IPS-18a (cell line): ENCODE results near the gene PPP6R3.
"Not testable (repeated sequence)": the region's sequence is repeated elsewhere in the genome, so short reads cannot be mapped to it uniquely, and the experiment has no call there.

Source experiments
- H3K27ac ChIP-seq: one replicate; pipeline ENCODE4 v1.5.1; 2013; ENCODE audit warnings: low read length
- H3K27me3 ChIP-seq: one replicate; pipeline ENCODE4 v1.6.1; 2013; ENCODE audit warnings: mild to moderate bottlenecking, low read length; ENCODE audit not compliant: control insufficient read depth, insufficient read depth
- H3K36me3 ChIP-seq: one replicate; pipeline ENCODE4 v1.6.1; 2013; ENCODE audit warnings: low read depth, low read length; ENCODE audit not compliant: control insufficient read depth
- H3K4me1 ChIP-seq: one replicate; pipeline ENCODE4 v1.6.1; 2013; ENCODE audit warnings: low read depth, low read length; ENCODE audit not compliant: control insufficient read depth
- H3K4me3 ChIP-seq: one replicate; pipeline ENCODE4 v1.5.1; 2013; ENCODE audit warnings: low read length
- H3K9ac ChIP-seq: one replicate; pipeline ENCODE4 v1.6.1; 2013; ENCODE audit warnings: mild to moderate bottlenecking, low read length, moderate library complexity
- H3K9me3 ChIP-seq: one replicate; pipeline ENCODE4 v1.6.1; 2013; ENCODE audit warnings: low read depth, low read length; ENCODE audit not compliant: control insufficient read depth

The PPP6R3 gene

DNA sequence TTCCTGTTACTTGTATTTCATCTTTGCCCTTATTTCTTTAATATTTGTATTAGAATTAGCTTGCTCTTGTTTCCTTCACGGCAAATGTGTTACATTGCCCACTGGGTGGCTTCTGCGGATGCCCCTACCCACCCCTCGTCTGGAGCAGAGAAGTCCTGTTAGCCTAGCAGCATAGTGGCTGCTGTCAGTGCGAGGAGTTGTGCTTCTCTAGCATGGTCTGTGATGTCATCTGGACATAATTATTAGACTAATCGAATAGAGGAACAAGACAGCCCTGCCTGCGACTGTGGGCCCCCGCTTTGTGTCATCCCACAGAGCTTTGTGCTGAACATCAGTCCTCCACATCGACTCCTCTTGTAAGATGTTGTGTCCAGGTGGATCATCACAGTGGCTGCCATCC is 74.5 kb downstream of the PPP6R3 start:
- no peak overlapping the region for H3K9ac ChIP-seq
- no peak overlapping the region for H3K4me3 ChIP-seq
- H3K36me3 ChIP-seq, result peaks cover 21% of the 10 kb centered on the region
- no peaks in the 10 kb centered on the region for H3K9me3 ChIP-seq
- peaks cover 11% of the 10 kb centered on the region for H3K4me1 ChIP-seq
- H3K27me3 ChIP-seq, result no peaks in the 10 kb centered on the region
- H3K27ac ChIP-seq, result no peak overlapping the region

- H3K27me3 ChIP-seq, result no peaks in the 10 kb centered on the region
- no peak overlapping the region for H3K9ac ChIP-seq
- peaks cover 22% of the 10 kb centered on the region for H3K36me3 ChIP-seq
- H3K4me3 ChIP-seq, result no peak overlapping the region
- no peak overlapping the region for H3K27ac ChIP-seq
- no peaks in the 10 kb centered on the region for H3K9me3 ChIP-seq
- H3K4me1 ChIP-seq, result peaks cover 17% of the 10 kb centered on the region
These were observed 76.2 kb downstream of the PPP6R3 start for GRCh38 chr11:68536706-68537105.

GRCh38 chr11:68538025-68538424 is 77.5 kb downstream of the PPP6R3 start:
- Histone ChIP-seq H3K9me3 (no peaks in the 10 kb centered on the region), H3K4me1 (peaks cover 17% of the 10 kb centered on the region), H3K9ac (no peak overlapping the region), H3K4me3 (no peak overlapping the region), H3K27ac (no peak overlapping the region), H3K27me3 (no peaks in the 10 kb centered on the region), H3K36me3 (peaks cover 24% of the 10 kb centered on the region)

DNA sequence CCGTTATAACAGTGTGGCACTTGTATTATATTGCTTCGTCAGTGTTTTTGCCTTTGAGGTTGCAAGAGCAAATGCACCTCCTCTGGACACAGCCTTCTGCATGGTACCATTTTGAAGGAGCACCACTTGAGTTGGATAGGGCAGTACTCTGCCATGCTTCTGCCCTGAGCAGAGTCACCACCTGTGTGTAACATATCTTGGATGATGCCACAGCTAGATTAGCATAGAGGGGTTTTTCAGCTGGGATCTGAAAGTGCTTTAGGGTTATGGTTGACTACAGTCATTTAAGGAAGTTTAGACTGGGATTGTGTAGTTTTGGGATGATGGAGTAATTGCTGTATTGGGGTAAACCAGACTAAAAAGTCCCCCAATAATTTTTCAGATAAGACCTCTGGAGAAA is 78.8 kb downstream of the PPP6R3 start:
- Histone ChIP-seq H3K36me3 (peaks cover 34% of the 10 kb centered on the region), H3K9ac (no peak overlapping the region), H3K4me1 (peaks cover 17% of the 10 kb centered on the region), H3K9me3 (no peaks in the 10 kb centered on the region), H3K27me3 (no peaks in the 10 kb centered on the region), H3K4me3 (no peak overlapping the region), H3K27ac (no peak overlapping the region)

DNA sequence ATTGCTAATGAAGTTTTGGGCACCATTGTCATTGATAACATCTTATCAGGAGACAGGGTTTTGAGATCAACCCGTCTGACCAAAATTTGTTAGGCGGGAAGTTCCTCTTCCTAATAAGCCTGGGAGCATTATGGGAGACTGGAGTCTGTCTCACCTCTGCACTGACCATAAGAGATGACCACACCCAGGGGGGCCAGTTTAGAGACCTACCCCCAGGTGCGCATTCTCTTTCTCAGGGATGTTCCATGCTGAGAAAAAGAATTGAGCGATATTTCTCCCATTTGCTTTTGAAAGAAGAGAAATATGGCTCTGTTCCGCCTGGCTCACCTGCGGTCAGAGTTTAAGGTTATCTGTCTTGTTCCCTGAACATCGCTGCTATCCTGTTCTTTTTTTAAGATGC is 80.0 kb downstream of the PPP6R3 start:
- not testable (repeated sequence) for H3K9me3 ChIP-seq, H3K27me3 ChIP-seq, H3K4me3 ChIP-seq, H3K9ac ChIP-seq, H3K27ac ChIP-seq
- Histone ChIP-seq H3K4me1 (peaks cover 17% of the 10 kb centered on the region), H3K36me3 (peaks cover 43% of the 10 kb centered on the region)

DNA sequence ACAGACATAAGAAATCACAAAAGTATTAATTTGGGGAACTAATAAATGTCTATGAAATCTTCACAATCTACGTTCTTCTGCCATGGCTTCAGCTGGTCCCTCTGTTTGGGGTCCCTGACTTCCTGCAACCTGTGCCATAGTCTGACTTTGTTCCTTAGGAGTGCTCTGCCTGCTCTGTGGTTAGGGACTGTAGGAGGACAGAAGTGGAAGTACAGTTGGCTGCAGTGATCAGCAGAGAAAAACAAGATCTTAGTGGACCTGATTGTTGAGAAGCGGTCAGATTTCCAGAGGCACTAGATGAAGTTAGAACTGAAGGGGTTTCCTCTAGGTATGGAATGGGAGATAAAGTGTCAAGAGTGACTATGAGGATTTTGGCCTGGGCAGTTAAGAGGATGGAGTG is 80.6 kb downstream of the PPP6R3 start:
- Histone ChIP-seq H3K9ac (no peak overlapping the region), H3K36me3 (peaks cover 49% of the 10 kb centered on the region), H3K4me3 (no peak overlapping the region), H3K27me3 (no peaks in the 10 kb centered on the region), H3K27ac (no peak overlapping the region), H3K9me3 (no peaks in the 10 kb centered on the region), H3K4me1 (peaks cover 17% of the 10 kb centered on the region)

DNA sequence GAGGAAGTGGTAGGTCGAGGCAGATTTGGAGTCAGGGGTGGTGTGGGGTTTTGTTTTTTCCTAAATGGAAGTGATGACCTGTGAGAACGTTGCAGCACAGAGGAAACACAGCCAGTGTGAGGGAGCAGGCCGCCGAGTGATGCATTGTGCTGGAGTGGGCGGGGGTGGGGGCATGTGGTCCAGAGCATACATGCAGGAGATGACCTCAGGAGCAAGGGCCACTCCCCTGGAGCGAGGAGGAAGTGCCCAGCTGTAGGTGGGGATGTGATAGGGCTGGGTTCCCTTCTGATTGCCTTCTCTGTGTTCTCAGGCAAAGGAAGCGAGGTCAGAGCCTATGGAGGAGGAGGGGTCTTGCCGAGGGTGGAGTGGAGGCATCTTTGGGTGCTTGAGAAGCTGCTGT is 81.4 kb downstream of the PPP6R3 start:
- Histone ChIP-seq H3K4me1 (peaks cover 17% of the 10 kb centered on the region), H3K9ac (no peak overlapping the region), H3K4me3 (no peak overlapping the region), H3K27ac (no peak overlapping the region), H3K36me3 (peaks cover 58% of the 10 kb centered on the region), H3K27me3 (no peaks in the 10 kb centered on the region), H3K9me3 (no peaks in the 10 kb centered on the region)

DNA sequence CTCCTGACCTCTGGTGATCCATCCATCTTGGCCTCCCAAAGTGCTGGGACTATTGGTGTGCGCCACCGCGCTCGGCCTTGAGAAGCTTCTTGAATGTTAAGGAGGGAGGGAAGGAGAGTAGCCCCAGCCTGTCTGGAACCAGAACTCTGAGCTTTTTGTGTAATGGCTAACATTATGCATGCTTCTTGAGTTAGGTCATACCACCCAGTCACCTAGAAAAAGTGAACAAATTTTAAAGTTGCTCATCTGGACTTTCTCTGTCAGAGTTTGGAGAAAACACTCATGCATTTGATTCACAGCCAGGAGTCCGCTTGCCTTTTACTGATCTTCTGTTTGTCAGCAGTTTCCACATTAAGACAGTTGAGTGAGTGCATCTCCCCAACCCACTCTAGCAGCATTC is 82.1 kb downstream of the PPP6R3 start:
- Histone ChIP-seq H3K27me3 (no peaks in the 10 kb centered on the region), H3K9me3 (no peaks in the 10 kb centered on the region), H3K27ac (no peak overlapping the region), H3K36me3 (peaks cover 54% of the 10 kb centered on the region), H3K9ac (no peak overlapping the region), H3K4me3 (no peak overlapping the region), H3K4me1 (peaks cover 17% of the 10 kb centered on the region)

GRCh38 chr11:68543594-68543993 is 83.0 kb downstream of the PPP6R3 start:
- H3K9ac ChIP-seq, result no peak overlapping the region
- no peak overlapping the region for H3K4me3 ChIP-seq
- H3K27me3 ChIP-seq, result no peaks in the 10 kb centered on the region
- peaks cover 53% of the 10 kb centered on the region for H3K36me3 ChIP-seq
- no peak overlapping the region for H3K27ac ChIP-seq
- no peaks in the 10 kb centered on the region for H3K9me3 ChIP-seq
- H3K4me1 ChIP-seq, result peaks cover 17% of the 10 kb centered on the region

GRCh38 chr11:68545347-68545746 is 84.8 kb downstream of the PPP6R3 start:
- Histone ChIP-seq H3K4me1 (peaks cover 6% of the 10 kb centered on the region), H3K9me3 (no peaks in the 10 kb centered on the region), H3K27ac (no peak overlapping the region), H3K27me3 (no peaks in the 10 kb centered on the region), H3K9ac (no peak overlapping the region), H3K4me3 (no peak overlapping the region), H3K36me3 (peaks cover 59% of the 10 kb centered on the region)

GRCh38 chr11:68545796-68546195 is 85.2 kb downstream of the PPP6R3 start:
- Histone ChIP-seq H3K9me3 (no peaks in the 10 kb centered on the region), H3K36me3 (peaks cover 64% of the 10 kb centered on the region), H3K4me3 (no peak overlapping the region), H3K4me1 (peaks cover 6% of the 10 kb centered on the region), H3K27me3 (no peaks in the 10 kb centered on the region), H3K9ac (no peak overlapping the region), H3K27ac (no peak overlapping the region)

DNA sequence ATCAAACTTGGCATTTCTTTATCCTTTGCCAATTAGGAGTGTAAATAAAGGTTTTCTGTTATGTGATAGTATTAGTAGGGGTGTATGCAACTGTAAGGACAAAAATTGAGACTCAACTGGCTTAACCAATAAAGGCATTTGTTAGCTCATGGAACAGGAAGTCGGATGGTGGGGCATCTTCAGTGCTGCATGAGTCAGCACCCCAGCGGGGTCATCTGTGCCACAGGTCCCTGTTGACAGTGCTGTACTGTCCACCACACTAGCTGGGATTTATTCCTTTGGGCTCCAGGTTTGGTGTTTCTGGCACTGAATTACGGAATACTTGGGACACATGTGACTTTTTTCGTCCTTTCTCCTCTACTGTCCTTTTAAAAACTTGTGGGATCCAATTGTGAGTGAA is 86.0 kb downstream of the PPP6R3 start:
- no peaks in the 10 kb centered on the region for H3K9me3 ChIP-seq
- peaks cover 71% of the 10 kb centered on the region for H3K36me3 ChIP-seq
- no peak overlapping the region for H3K9ac ChIP-seq
- H3K27ac ChIP-seq, result no peak overlapping the region
- no peak overlapping the region for H3K4me3 ChIP-seq
- no peaks in the 10 kb centered on the region for H3K27me3 ChIP-seq
- peaks cover under 1% of the 10 kb centered on the region for H3K4me1 ChIP-seq
